ENCODE measurements around the gene MAP3K6. TPM values are rescaled to one million over a fixed set of nuclear protein-coding genes. Genes with fewer than 3 reads are reported as not detected.

MAP3K6 gene
- total RNA-seq, 1 experiment from 2014 or later = 7.7 TPM

- Mint-ChIP-seq H3K9me3 (no peaks in the 10 kb centered on the region), H3K27me3 (ENCODE audit: low read depth) (peaks cover 21% of the 10 kb centered on the region), H3K27ac (no peak overlapping the region), H3K36me3 (ENCODE audit: insufficient read depth in 1 of 3, low read depth in 3 of 3) (peaks cover 4 to 15% (median 12%) of the 10 kb centered on the region in 3 experiments; a peak in 5 of 7 replicates), H3K4me3 (peak overlapping the region; percentile 70 to 84), H3K4me1 (peaks cover 14 to 20% of the 10 kb centered on the region in 2 experiments)
- H2BK12ac ChIP-seq (ENCODE audit: insufficient read length, low read depth, low read length) = no peak overlapping the region
- no peak overlapping the region for H2AK5ac ChIP-seq (ENCODE audit: insufficient read length, low read length)
- no peak overlapping the region for H4K8ac ChIP-seq (replicated peaks; ENCODE audit: insufficient read length, low read depth, low read length)
- H3K9ac ChIP-seq (ENCODE audit: extremely low read depth, insufficient read length, low read length) = no peak overlapping the region
- H2BK120ac ChIP-seq (ENCODE audit: low read depth, low read length, poor library complexity, severe bottlenecking) = no peak overlapping the region
- peak overlapping the region; percentile 1 for H3K18ac ChIP-seq (ENCODE audit: insufficient read length, low read depth, low read length)
- no peak overlapping the region for H3K56ac ChIP-seq (ENCODE audit: insufficient read length, low read depth, low read length)
- H3T11ph ChIP-seq (ENCODE audit: low read length) = no peak overlapping the region
- H3K27me3 ChIP-seq (ENCODE audit: insufficient read depth, low read length) = no peaks in the 10 kb centered on the region
- no peak overlapping the region for H4K91ac ChIP-seq (ENCODE audit: insufficient read length, low read depth, low read length)
- no peaks in the 10 kb centered on the region for H3K4me1 ChIP-seq (ENCODE audit: insufficient read depth, low read length)
- TF ChIP-seq CTCF (conservative IDR thresholded peaks at IDR 0.05) = no peak
- H3K27ac ChIP-seq (ENCODE audit: insufficient read length, low read depth, low read length) = no peak overlapping the region
- no peak overlapping the region for H2BK20ac ChIP-seq (ENCODE audit: low read depth, low read length, poor library complexity, severe bottlenecking)
- WGBS (ENCODE audit: extremely low coverage, insufficient read length, low lambda C conversion rate) = no CpG with 5 or more reads among the region's 84 CpGs
- no peak overlapping the region for H2BK15ac ChIP-seq (ENCODE audit: low read depth, low read length)
- peak; percentile 87 for DNase-seq
- H4K20me1 ChIP-seq (ENCODE audit: control insufficient read depth, insufficient read depth, insufficient read length) = peaks cover 4% of the 10 kb centered on the region
- H3K79me2 ChIP-seq (ENCODE audit: insufficient read depth, low read length) = no peaks in the 10 kb centered on the region; the same call in 1 of the 2 replicates
- no peaks in the 10 kb centered on the region for H3K9me3 ChIP-seq (ENCODE audit: control insufficient read depth, low read depth, low read length)
- H3K23me2 ChIP-seq (ENCODE audit: insufficient read length, low read depth, low read length, poor library complexity, severe bottlenecking) = peaks cover 21% of the 10 kb centered on the region
- no peaks in the 10 kb centered on the region for H3K79me1 ChIP-seq (ENCODE audit: insufficient read depth, low read depth, low read length, poor library complexity, severe bottlenecking)
- no peak overlapping the region for H3K14ac ChIP-seq (ENCODE audit: insufficient read depth, low read length)
- H2BK5ac ChIP-seq (ENCODE audit: insufficient read length, low read length) = no peak overlapping the region
- peak overlapping the region; percentile 71 for H3K4me2 ChIP-seq (ENCODE audit: insufficient read depth, insufficient read length, low read length)
- H3K4ac ChIP-seq (ENCODE audit: low read depth, low read length) = no peak overlapping the region
- H2AFZ ChIP-seq (ENCODE audit: low read length) = no peak overlapping the region
- H3K23ac ChIP-seq (ENCODE audit: insufficient read length, low read depth, low read length) = no peak overlapping the region
- no peak overlapping the region for H4K5ac ChIP-seq (ENCODE audit: insufficient read length, low read depth, low read length)
These were observed 16.7 kb downstream of the MAP3K6 start for GRCh38 chr1:27349784-27350662.

All from H9 (cell line).